CD4-positive, alpha-beta T cell (primary cell): ENCODE measurements around the gene HES1. TPM values are rescaled to one million over a fixed set of nuclear protein-coding genes. Genes with fewer than 3 reads are reported as not detected.

Source experiments
- ATAC-seq: fragments of 200-7000 bp; cut with Tn5 transposase; one replicate; pipeline ENCODE4 v1.10.0; 2022; ENCODE audit warnings: mild to moderate bottlenecking; ENCODE audit not compliant: poor library complexity
- CTCF ChIA-PET: fragments of 350-600 bp; sonication (Branson Sonifier 250); formaldehyde crosslinking; loops from one replicate; lab custom pipeline; 2021; ENCODE audit warnings: antibody characterized with exemption, inconsistent platforms; lab: Charles Lee
- POLR2A ChIA-PET: fragments of 350-600 bp; sonication (Branson Sonifier 250); formaldehyde crosslinking; loops from one replicate; lab custom pipeline; 2021; ENCODE audit warnings: antibody characterized with exemption, inconsistent platforms; lab: Charles Lee
- DNase-seq, 14 experiments: peaks; one replicate each; pipeline ENCODE4 v3.0.0-alpha.2; 2013 to 2020; ENCODE audit warnings: mixed read lengths in 2 of 14
- H3K27ac ChIP-seq, 2 donors: one replicate each; pipeline versions ENCODE4 v1.5.1 to v1.7.0; 2013; ENCODE audit warnings: low read length in 2 of 2, low read depth in 1 of 2, mild to moderate bottlenecking in 1 of 2
- H3K27me3 ChIP-seq, 2 experiments: 1 replicate in 1 of 2; 2 replicates in 1 of 2; pipeline versions ENCODE4 v1.6.1 to v1.7.0; 2013; ENCODE audit warnings: low read length in 2 of 2, control low read depth in 1 of 2, mild to moderate bottlenecking in 1 of 2, moderate library complexity in 1 of 2; ENCODE audit not compliant: insufficient read depth in 2 of 2, control insufficient read depth in 1 of 2
- H3K36me3 ChIP-seq: one replicate; pipeline ENCODE4 v1.6.1; 2013; ENCODE audit warnings: low read length, control low read depth; ENCODE audit not compliant: insufficient read depth
- H3K4me1 ChIP-seq: one replicate; pipeline ENCODE4 v1.6.1; 2013; ENCODE audit warnings: low read length, control low read depth; ENCODE audit not compliant: insufficient read depth
- H3K4me3 ChIP-seq: one replicate; pipeline ENCODE4 v1.5.1; 2013; ENCODE audit warnings: mild to moderate bottlenecking, low read length, moderate library complexity
- H3K9me3 ChIP-seq, 2 experiments: 1 replicate in 1 of 2; 2 replicates in 1 of 2; pipeline versions ENCODE4 v1.6.1 to v1.7.0; 2013; ENCODE audit warnings: low read length in 2 of 2, mild to moderate bottlenecking in 2 of 2, control low read depth in 1 of 2, moderate library complexity in 1 of 2; ENCODE audit not compliant: control insufficient read depth in 1 of 2, insufficient read depth in 1 of 2
- H3K27ac Mint-ChIP-seq: one replicate; pipeline ENCODE4 v1.8.0; 2020; ENCODE audit warnings: mixed read lengths
- H3K27me3 Mint-ChIP-seq: one replicate; pipeline ENCODE4 v1.8.0; 2021; ENCODE audit warnings: mixed read lengths
- H3K36me3 Mint-ChIP-seq: one replicate; pipeline ENCODE4 v1.8.0; 2021; ENCODE audit warnings: low read depth, mixed read lengths
- H3K4me1 Mint-ChIP-seq: one replicate; pipeline ENCODE4 v1.8.0; 2021; ENCODE audit warnings: low read depth, mixed read lengths
- H3K4me3 Mint-ChIP-seq: one replicate; pipeline ENCODE4 v1.8.0; 2020; ENCODE audit warnings: mild to moderate bottlenecking, mixed read lengths
- H3K9me3 Mint-ChIP-seq: one replicate; pipeline ENCODE4 v1.8.0; 2020; ENCODE audit warnings: mixed read lengths
- CTCF ChIP-seq: fragments of 200-600 bp; IDR thresholded peaks from one replicate; pipeline ENCODE4 v1.8.0; 2022; ENCODE audit warnings: antibody characterized with exemption, mild to moderate bottlenecking
- intact Hi-C, 2 experiments: fragments of 100-400 bp; cut with DNase I in 1 of 2; cut with micrococcal nuclease in 1 of 2; formaldehyde crosslinking; loops; one replicate each; pipeline versions ENCODE4 v1.15.1 to v1.9.0; 2023 to 2025; cut with DNase I, micrococcal nuclease
- total RNA-seq, 174 experiments: library from RNA in 2 of 174; stranded (reverse) in 2 of 174; gene quantifications; one replicate each; pipeline ENCODE4 v1.2.3 and lab custom pipeline; 2021 to 2026

The HES1 gene
- total RNA-seq, 2 experiments from 2014 or later = 0.89 to 1.5 TPM

GRCh38 chr3:194110483-194110882, 25.5 kb upstream of the HES1 start:
- Mint-ChIP-seq H3K27ac (no peak overlapping the region), H3K4me3 (no peak overlapping the region), H3K27me3 (peaks cover 15% of the 10 kb centered on the region), H3K9me3 (no peaks in the 10 kb centered on the region), H3K36me3 (no peaks in the 10 kb centered on the region), H3K4me1 (no peaks in the 10 kb centered on the region)
- ATAC-seq (no peak), DNase-seq (no peak)
- CTCF ChIA-PET = no interaction called here
- Histone ChIP-seq H3K27ac (no peak overlapping the region), H3K27me3 (no peaks in the 10 kb centered on the region), H3K4me1 (no peaks in the 10 kb centered on the region), H3K9me3 (no peaks in the 10 kb centered on the region), H3K4me3 (no peak overlapping the region), H3K36me3 (no peaks in the 10 kb centered on the region)
- POLR2A ChIA-PET = no interaction called here
- intact Hi-C loops = no loop called here
- no peak for TF ChIP-seq CTCF

GRCh38 chr3:194111336-194111735, 24.6 kb upstream of the HES1 start:
- H3K4me1 ChIP-seq = no peaks in the 10 kb centered on the region
- intact Hi-C loops = no loop called here
- H3K9me3 ChIP-seq = no peaks in the 10 kb centered on the region
- no peak overlapping the region for H3K4me3 Mint-ChIP-seq
- DNase-seq = no peak
- no peaks in the 10 kb centered on the region for H3K36me3 ChIP-seq
- peaks cover 0 to 2% of the 10 kb centered on the region in 2 experiments for H3K27me3 ChIP-seq
- H3K4me1 Mint-ChIP-seq = no peaks in the 10 kb centered on the region
- no peak overlapping the region for H3K27ac ChIP-seq
- no peak overlapping the region for H3K4me3 ChIP-seq
- ChIA-PET CTCF (no interaction called here), POLR2A (no interaction called here)
- H3K9me3 Mint-ChIP-seq = no peaks in the 10 kb centered on the region
- no peak overlapping the region for H3K27ac Mint-ChIP-seq
- peaks cover 7% of the 10 kb centered on the region for H3K27me3 Mint-ChIP-seq
- ATAC-seq = no peak
- no peaks in the 10 kb centered on the region for H3K36me3 Mint-ChIP-seq
- no peak for TF ChIP-seq CTCF

GRCh38 chr3:194112120-194113106, 23.5 kb upstream of the HES1 start:
- TF ChIP-seq CTCF = no peak
- POLR2A ChIA-PET = no interaction called here

More at GRCh38 chr3:194112120-194113106, 23.5 kb upstream of the HES1 start:
- Mint-ChIP-seq H3K9me3 (no peaks in the 10 kb centered on the region), H3K4me1 (no peaks in the 10 kb centered on the region), H3K36me3 (no peaks in the 10 kb centered on the region), H3K27me3 (peaks cover 13% of the 10 kb centered on the region), H3K27ac (no peak overlapping the region), H3K4me3 (no peak overlapping the region)
- DNase-seq (no peak), ATAC-seq (no peak)
- no peaks in the 10 kb centered on the region for H3K4me1 ChIP-seq
- intact Hi-C loops = no loop called here
- H3K27ac ChIP-seq = no peak overlapping the region
- peaks cover 0 to 2% of the 10 kb centered on the region in 2 experiments for H3K27me3 ChIP-seq
- H3K36me3 ChIP-seq = no peaks in the 10 kb centered on the region
- H3K4me3 ChIP-seq = no peak overlapping the region
- CTCF ChIA-PET = no interaction called here
- H3K9me3 ChIP-seq = no peaks in the 10 kb centered on the region
